ENCODE measurements around the gene PARP8. TPM values are rescaled to one million over a fixed set of nuclear protein-coding genes. Genes with fewer than 3 reads are reported as not detected.

Gene PARP8
- total RNA-seq, 2 experiments from 2014 or later, result 181 to 200 TPM

GRCh38 chr5:50855001-50855400, 188.6 kb downstream of the PARP8 start:
- intact Hi-C loops (cut with DNase I, micrococcal nuclease), result no loop called here
- POLR2A ChIA-PET, result no interaction called here

DNA sequence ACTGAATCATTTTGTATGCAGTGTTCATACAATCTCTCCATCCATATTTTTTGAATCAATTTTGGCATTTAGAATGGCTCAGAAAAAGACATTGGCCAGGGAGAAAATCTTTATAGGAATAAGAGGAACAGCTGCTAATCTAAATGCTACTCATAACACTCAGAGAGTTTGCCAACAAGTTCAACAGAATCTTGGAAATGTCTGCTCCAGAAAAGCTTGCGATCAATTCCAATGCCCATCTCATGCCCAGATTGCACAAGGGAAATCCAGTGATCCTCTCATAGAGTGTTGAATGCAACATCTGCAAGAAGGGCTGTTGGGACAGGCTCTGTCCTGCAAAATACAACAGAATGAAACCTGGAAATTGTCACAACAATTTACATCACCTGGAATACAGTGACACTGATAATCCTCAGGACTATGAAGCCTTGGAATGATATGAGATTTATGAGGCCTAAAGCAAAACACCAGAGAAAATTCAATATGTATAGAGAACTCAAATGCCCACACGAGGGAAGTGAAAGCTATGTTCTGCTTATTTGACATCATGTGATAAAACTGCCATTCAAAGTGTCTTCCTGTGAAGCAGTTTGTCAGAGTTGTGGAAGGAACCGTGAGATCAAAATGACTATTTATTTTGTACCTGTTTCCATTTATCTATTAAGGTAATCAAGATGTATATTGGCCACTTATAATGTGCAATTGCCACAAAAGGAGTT, 190.1 kb downstream of the PARP8 start:
- no peaks in the 10 kb centered on the region for H3K36me3 Mint-ChIP-seq (ENCODE audit: low read depth)
- no peaks in the 10 kb centered on the region for H3K9me3 Mint-ChIP-seq
- Histone ChIP-seq H3K4me3 (ENCODE audit: low read length) (no peak overlapping the region), H3K9me3 (ENCODE audit: control insufficient read depth in 1 of 2, insufficient read depth in 1 of 2, low read length in 2 of 2) (no peaks in the 10 kb centered on the region), H3K4me1 (ENCODE audit: insufficient read depth, low read length) (peaks cover 4% of the 10 kb centered on the region), H3K27ac (ENCODE audit: low read depth in 1 of 2, low read length in 2 of 2) (no peak overlapping the region), H3K27me3 (ENCODE audit: control insufficient read depth in 1 of 2, insufficient read depth in 2 of 2, low read length in 2 of 2) (no peaks in the 10 kb centered on the region), H3K36me3 (ENCODE audit: insufficient read depth, low read length) (no peaks in the 10 kb centered on the region)
- peaks cover 9% of the 10 kb centered on the region for H3K4me1 Mint-ChIP-seq (ENCODE audit: low read depth)
- ATAC-seq (ENCODE audit: poor library complexity) (no peak), DNase-seq (peak in 2 of 14 experiments; percentile 11 to 14)
- intact Hi-C loops (cut with DNase I, micrococcal nuclease), result no loop called here
- ChIA-PET CTCF (interaction anchor here (0.9 kb wide), 1 partner anchor 15 kb away, joined by 3 read pairs; no protein-coding TSS in a partner anchor), POLR2A (no interaction called here)
- no peak overlapping the region for H3K4me3 Mint-ChIP-seq
- TF ChIP-seq, protein P1, sequence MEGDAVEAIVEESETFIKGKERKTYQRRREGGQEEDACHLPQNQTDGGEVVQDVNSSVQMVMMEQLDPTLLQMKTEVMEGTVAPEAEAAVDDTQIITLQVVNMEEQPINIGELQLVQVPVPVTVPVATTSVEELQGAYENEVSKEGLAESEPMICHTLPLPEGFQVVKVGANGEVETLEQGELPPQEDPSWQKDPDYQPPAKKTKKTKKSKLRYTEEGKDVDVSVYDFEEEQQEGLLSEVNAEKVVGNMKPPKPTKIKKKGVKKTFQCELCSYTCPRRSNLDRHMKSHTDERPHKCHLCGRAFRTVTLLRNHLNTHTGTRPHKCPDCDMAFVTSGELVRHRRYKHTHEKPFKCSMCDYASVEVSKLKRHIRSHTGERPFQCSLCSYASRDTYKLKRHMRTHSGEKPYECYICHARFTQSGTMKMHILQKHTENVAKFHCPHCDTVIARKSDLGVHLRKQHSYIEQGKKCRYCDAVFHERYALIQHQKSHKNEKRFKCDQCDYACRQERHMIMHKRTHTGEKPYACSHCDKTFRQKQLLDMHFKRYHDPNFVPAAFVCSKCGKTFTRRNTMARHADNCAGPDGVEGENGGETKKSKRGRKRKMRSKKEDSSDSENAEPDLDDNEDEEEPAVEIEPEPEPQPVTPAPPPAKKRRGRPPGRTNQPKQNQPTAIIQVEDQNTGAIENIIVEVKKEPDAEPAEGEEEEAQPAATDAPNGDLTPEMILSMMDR (IDR thresholded peaks at IDR 0.05), result no peak
- no peak overlapping the region for H3K27ac Mint-ChIP-seq
- peaks cover 20% of the 10 kb centered on the region for H3K27me3 Mint-ChIP-seq

More at GRCh38 chr5:50855001-50855400, 188.6 kb downstream of the PARP8 start:
- no peak for ATAC-seq (ENCODE audit: poor library complexity)
- no peaks in the 10 kb centered on the region for H3K36me3 ChIP-seq (ENCODE audit: insufficient read depth, low read length)
- H3K4me1 ChIP-seq (ENCODE audit: insufficient read depth, low read length), result peaks cover 4% of the 10 kb centered on the region
- H3K9me3 ChIP-seq (ENCODE audit: control insufficient read depth in 1 of 2, insufficient read depth in 1 of 2, low read length in 2 of 2), result no peaks in the 10 kb centered on the region
- peaks cover 9% of the 10 kb centered on the region for H3K4me1 Mint-ChIP-seq (ENCODE audit: low read depth)
- TF ChIP-seq, protein P1 (IDR thresholded peaks at IDR 0.05), result no peak
- H3K27ac ChIP-seq (ENCODE audit: low read depth in 1 of 2, low read length in 2 of 2), result no peak overlapping the region
- H3K4me3 ChIP-seq (ENCODE audit: low read length), result no peak overlapping the region
- no peak overlapping the region for H3K4me3 Mint-ChIP-seq
- no peaks in the 10 kb centered on the region for H3K9me3 Mint-ChIP-seq
- H3K27ac Mint-ChIP-seq, result no peak overlapping the region
- H3K27me3 Mint-ChIP-seq, result peaks cover 10% of the 10 kb centered on the region
- no peaks in the 10 kb centered on the region for H3K27me3 ChIP-seq (ENCODE audit: control insufficient read depth in 1 of 2, insufficient read depth in 2 of 2, low read length in 2 of 2)
- CTCF ChIA-PET, result no interaction called here
- H3K36me3 Mint-ChIP-seq (ENCODE audit: low read depth), result no peaks in the 10 kb centered on the region
- DNase-seq, result no peak

DNA sequence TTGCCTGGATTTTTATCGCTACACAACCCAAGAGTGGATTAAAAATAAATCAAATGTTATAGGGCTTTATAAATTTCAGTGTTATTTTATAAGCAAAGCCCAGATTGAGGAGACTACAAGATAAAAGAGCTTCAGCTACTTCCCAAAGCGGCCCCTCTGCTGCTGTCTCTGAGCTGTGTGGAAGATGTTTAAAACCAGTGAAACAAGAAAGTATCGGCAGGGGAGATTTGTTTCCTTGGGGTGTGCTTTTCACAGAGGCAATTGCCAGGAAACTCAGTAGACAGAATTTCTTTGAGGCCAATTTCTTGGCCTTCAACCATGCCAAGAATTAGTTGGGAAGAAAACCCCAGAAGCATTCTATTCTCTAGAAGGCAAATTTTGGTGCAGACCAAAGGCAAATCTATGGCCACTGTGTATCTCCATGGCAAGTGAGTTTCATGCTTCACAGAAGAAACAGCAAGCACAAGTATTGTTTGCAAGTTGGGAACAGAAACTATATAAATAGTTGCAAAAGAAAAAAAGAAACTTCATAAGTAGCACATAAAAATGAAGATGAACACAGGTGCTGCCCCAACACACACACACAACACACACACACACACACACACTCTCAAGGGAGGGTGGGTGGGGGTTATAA, 197.2 kb downstream of the PARP8 start:
- Histone ChIP-seq H3K27me3 (ENCODE audit: control insufficient read depth in 1 of 2, insufficient read depth in 2 of 2, low read length in 2 of 2) (peaks cover 4 to 13% of the 10 kb centered on the region in 2 experiments), H3K27ac (ENCODE audit: low read depth in 1 of 2, low read length in 2 of 2) (no peak overlapping the region), H3K4me1 (ENCODE audit: insufficient read depth, low read length) (no peaks in the 10 kb centered on the region), H3K9me3 (ENCODE audit: control insufficient read depth in 1 of 2, insufficient read depth in 1 of 2, low read length in 2 of 2) (no peaks in the 10 kb centered on the region), H3K36me3 (ENCODE audit: insufficient read depth, low read length) (no peaks in the 10 kb centered on the region), H3K4me3 (ENCODE audit: low read length) (no peak overlapping the region)
- no peak overlapping the region for H3K4me3 Mint-ChIP-seq
- intact Hi-C loops (cut with DNase I, micrococcal nuclease), result no loop called here
- peaks cover 50% of the 10 kb centered on the region for H3K27me3 Mint-ChIP-seq
- H3K36me3 Mint-ChIP-seq (ENCODE audit: low read depth), result no peaks in the 10 kb centered on the region
- no peak overlapping the region for H3K27ac Mint-ChIP-seq
- ChIA-PET POLR2A (no interaction called here), CTCF (no interaction called here)
- no peaks in the 10 kb centered on the region for H3K4me1 Mint-ChIP-seq (ENCODE audit: low read depth)
- DNase-seq (no peak), ATAC-seq (ENCODE audit: poor library complexity) (no peak)
- peaks cover 2% of the 10 kb centered on the region for H3K9me3 Mint-ChIP-seq
- TF ChIP-seq, protein P1 (IDR thresholded peaks at IDR 0.05), result no peak

All from CD4-positive, alpha-beta T cell (primary cell).